Tibial artery (tissue), 4 donors: Measurements from ENCODE around the gene MYDGF.
"Not testable (repeated sequence)": the region's sequence is repeated elsewhere in the genome, so short reads cannot be mapped to it uniquely, and the experiment has no call there.

Experiments used
- DNase-seq, 2 donors: peaks; one replicate each; pipeline ENCODE4 v3.0.0-alpha.2; 2019
- H3K27ac ChIP-seq, 2 donors: fragments of 200-600 bp; sonication (generic) in 1 of 2; 1 replicate in 1 of 2; 2 replicates in 1 of 2; pipeline ENCODE4 v1.5.1; 2018 to 2019; ENCODE audit warnings: mild to moderate bottlenecking in 1 of 2
- H3K27me3 ChIP-seq, 2 donors: fragments of 200-600 bp; sonication (generic) in 1 of 2; one replicate each; pipeline versions ENCODE4 v1.5.1 to v1.6.0; 2016 to 2019
- H3K36me3 ChIP-seq, 3 donors: fragments of 200-600 bp; sonication (generic) in 2 of 3; one replicate each; pipeline ENCODE4 v1.5.1; 2016 to 2019; ENCODE audit warnings: mild to moderate bottlenecking in 2 of 3
- H3K4me1 ChIP-seq, 4 donors: fragments of 200-600 bp; sonication (generic) in 2 of 4; 1 replicate in 3 of 4; 2 replicates in 1 of 4; pipeline ENCODE4 v1.5.1; 2016 to 2019
- H3K4me3 ChIP-seq, 2 donors: fragments of 200-600 bp; sonication (generic) in 1 of 2; 1 replicate in 1 of 2; 2 replicates in 1 of 2; pipeline ENCODE4 v1.5.1; 2018 to 2019; ENCODE audit warnings: mild to moderate bottlenecking in 2 of 2
- H3K9me3 ChIP-seq, 3 donors: fragments of 200-600 bp; sonication (generic) in 1 of 3; one replicate each; pipeline ENCODE4 v1.5.1; 2016 to 2019
- CTCF ChIP-seq, 2 experiments: fragments of 200-600 bp in 1 of 2; fragments of 450-650 bp in 1 of 2; IDR thresholded peaks; one replicate each; pipeline ENCODE4 v1.5.1; 2017 to 2019; ENCODE audit warnings: antibody characterized with exemption in 2 of 2, mild to moderate bottlenecking in 1 of 2, moderate library complexity in 1 of 2
- intact Hi-C: fragments of 100-400 bp; cut with DNase I; formaldehyde crosslinking; loops from one replicate; pipeline ENCODE4 v1.15.0; 2023; ENCODE audit warnings: low total_unique reads

Gene MYDGF

GRCh38 chr19:4669723-4670480, at the start of gene MYDGF:
Gene MYDGF, minus strand, starts transcription at chr19:4670342. Its CDS starts 8 bp downstream, at chr19:4670334.
- H3K27me3 ChIP-seq: no peaks in the 10 kb centered on the region
- no peak for TF ChIP-seq CTCF (IDR thresholded peaks at IDR 0.05)
- H3K4me3 ChIP-seq: peak within 1 kb of the TSS; percentile 87 to 98
- peaks cover 13 to 39% (median 36%) of the 10 kb centered on the region in 3 donors for H3K36me3 ChIP-seq
- H3K4me1 ChIP-seq: peaks cover 0 to 22% (median 10%) of the 10 kb centered on the region in 4 donors
- DNase-seq: peak; percentile 88 to 92
- no peaks in the 10 kb centered on the region for H3K9me3 ChIP-seq
- H3K27ac ChIP-seq: peak within 1 kb of the TSS; percentile 79 to 80
- intact Hi-C loops: no loop called here

- H3K4me3 ChIP-seq: no peak overlapping the region
- DNase-seq: no peak
- no peaks in the 10 kb centered on the region for H3K9me3 ChIP-seq
- H3K27ac ChIP-seq: no peak overlapping the region
- H3K36me3 ChIP-seq: peaks cover 21 to 68% (median 65%) of the 10 kb centered on the region in 3 donors
- H3K27me3 ChIP-seq: no peaks in the 10 kb centered on the region
- TF ChIP-seq CTCF (IDR thresholded peaks at IDR 0.05): no peak
- H3K4me1 ChIP-seq: peaks cover 0 to 26% (median 19%) of the 10 kb centered on the region in 4 donors
- intact Hi-C loops: no loop called here
These were observed 49.3 kb upstream of the MYDGF start for GRCh38 chr19:4719499-4719866.

- Histone ChIP-seq H3K36me3 (peaks cover 24 to 80% (median 79%) of the 10 kb centered on the region in 3 donors), H3K27me3 (no peaks in the 10 kb centered on the region), H3K9me3 (no peaks in the 10 kb centered on the region), H3K4me3 (no peak overlapping the region), H3K27ac (no peak overlapping the region), H3K4me1 (peaks cover 0 to 39% (median 28%) of the 10 kb centered on the region in 4 donors)
- TF ChIP-seq CTCF (IDR thresholded peaks at IDR 0.05): no peak
- intact Hi-C loops: no loop called here
- no peak for DNase-seq
These were observed 48.0 kb upstream of the MYDGF start for GRCh38 chr19:4717966-4718701.

GRCh38 chr19:4717191-4717965, 47.2 kb upstream of the MYDGF start:
- Histone ChIP-seq H3K36me3 (peaks cover 31 to 88% (median 86%) of the 10 kb centered on the region in 3 donors), H3K27ac (no peak overlapping the region), H3K9me3 (no peaks in the 10 kb centered on the region), H3K4me3 (no peak overlapping the region), H3K27me3 (no peaks in the 10 kb centered on the region), H3K4me1 (peaks cover 0 to 40% (median 24%) of the 10 kb centered on the region in 4 donors)
- no peak for DNase-seq
- intact Hi-C loops: no loop called here
- TF ChIP-seq CTCF (IDR thresholded peaks at IDR 0.05): no peak

- TF ChIP-seq CTCF (IDR thresholded peaks at IDR 0.05): no peak
- Histone ChIP-seq H3K9me3 (no peaks in the 10 kb centered on the region), H3K4me1 (peaks cover 0 to 29% (median 17%) of the 10 kb centered on the region in 4 donors), H3K4me3 (no peak overlapping the region), H3K36me3 (peaks cover 46 to 94% (median 90%) of the 10 kb centered on the region in 3 donors), H3K27me3 (no peaks in the 10 kb centered on the region), H3K27ac (peak overlapping the region in 1 of 2 donors; percentile 33)
- intact Hi-C loops: no loop called here
- DNase-seq: peak in 1 of 2 donors; percentile 41
These were observed 45.5 kb upstream of the MYDGF start for GRCh38 chr19:4715529-4716221.

GRCh38 chr19:4715178-4715528, 45.0 kb upstream of the MYDGF start:
- H3K27me3 ChIP-seq, DNase-seq, H3K4me3 ChIP-seq, H3K9me3 ChIP-seq, intact Hi-C loops: not testable (repeated sequence)
- H3K4me1 ChIP-seq: peaks cover 0 to 33% (median 19%) of the 10 kb centered on the region in 4 donors
- peaks cover 49 to 94% (median 91%) of the 10 kb centered on the region in 3 donors for H3K36me3 ChIP-seq
- peak overlapping the region in 1 of 2 donors; percentile 33 for H3K27ac ChIP-seq
